K562 (cell line): Measurements from ENCODE around the gene TYW1. TPM values are rescaled to one million over a fixed set of nuclear protein-coding genes. Genes with fewer than 3 reads are reported as not detected.
A peak's percentile ranks its signal among the peaks of the same experiment; 100 is the strongest.
"Not testable (repeated sequence)": the region's sequence is repeated elsewhere in the genome, so short reads cannot be mapped to it uniquely, and the experiment has no call there.

Experiments used
- ATAC-seq: fragments of 200-7000 bp; cut with Tn5 transposase; 3 replicates; pipeline ENCODE4 v1.9.1; 2020; ENCODE audit warnings: moderate library complexity
- BruUV-seq: library from RNA; stranded (reverse); fragments of 400-500 nt; replicated peaks from 2 replicates; lab custom pipeline; 2021; lab: Mats Ljungman, UMichigan
- CTCF ChIA-PET: fragments of 300-600 bp; formaldehyde crosslinking; extraction: SDS; loops from one replicate; lab custom pipeline; 2021; ENCODE audit warnings: low intra/inter-chr PET ratio; lab: Yijun Ruan, JAX
- POLR2A ChIA-PET: fragments of 300-600, 350-650 bp; sonication (Branson Sonifier 250); formaldehyde crosslinking; extraction: SDS; loops from one replicate; lab custom pipeline; 2021; ENCODE audit warnings: antibody characterized with exemption, inconsistent platforms; lab: Yijun Ruan, JAX
- DNase-seq, 4 experiments: peaks; one replicate each; pipeline versions ENCODE4 v3.0.0 to v3.0.0-alpha.2; 2011 to 2018; ENCODE audit warnings: low spot score in 3 of 4, mixed read lengths in 3 of 4; ENCODE audit errors: extremely low read depth in 1 of 4
- FAIRE-seq: peaks from 2 replicates; lab custom pipeline; 2011; peaks lifted over from hg19 to GRCh38; lab: Jason Lieb, UNC
- H2AFZ ChIP-seq: 2 replicates; pipeline ENCODE4 v1.6.0; 2011; ENCODE audit warnings: low read depth, low read length, control low read depth, inconsistent platforms
- H3K27ac ChIP-seq: fragments of 200-600 bp; 3 replicates; pipeline ENCODE4 v1.8.0; 2011; ENCODE audit warnings: low read depth, mild to moderate bottlenecking, control low read depth, inconsistent platforms, low read length, moderate library complexity, mixed read lengths; ENCODE audit errors: extremely low read depth
- H3K27me3 ChIP-seq, 2 experiments: fragments of 300-600 bp in 1 of 2; 2 replicates in 1 of 2; 3 replicates in 1 of 2; pipeline versions ENCODE4 v1.6.0 to v1.8.0; 2011; ENCODE audit warnings: inconsistent platforms in 2 of 2, low read length in 2 of 2, mild to moderate bottlenecking in 1 of 2, mixed read lengths in 1 of 2, moderate library complexity in 1 of 2; ENCODE audit not compliant: control insufficient read depth in 2 of 2, insufficient read depth in 2 of 2
- H3K36me3 ChIP-seq: fragments of 300-600 bp; 3 replicates; pipeline ENCODE4 v1.8.0; 2011; ENCODE audit warnings: mild to moderate bottlenecking, low read length, inconsistent platforms; ENCODE audit not compliant: control insufficient read depth, insufficient read depth
- H3K4me1 ChIP-seq, 2 experiments: fragments of 200-600 bp in 1 of 2; replicated peaks in 1 of 2; 2 replicates in 1 of 2; 3 replicates in 1 of 2; pipeline versions ENCODE4 v1.5.1 to v1.8.0; 2011; ENCODE audit warnings: inconsistent platforms in 2 of 2, low read length in 2 of 2, mild to moderate bottlenecking in 1 of 2, mixed read lengths in 1 of 2, moderate library complexity in 1 of 2; ENCODE audit not compliant: control insufficient read depth in 2 of 2, insufficient read depth in 2 of 2
- H3K4me2 ChIP-seq: 2 replicates; pipeline ENCODE4 v1.6.1; 2011; ENCODE audit warnings: low read length, control low read depth, inconsistent platforms, mixed read lengths; ENCODE audit not compliant: insufficient read depth
- H3K4me3 ChIP-seq: fragments of 200-600 bp; sonication (generic), shearing (Covaris generic); 2 replicates; pipeline ENCODE4 v1.5.1; 2016; ENCODE audit warnings: control low read depth, inconsistent platforms
- H3K79me2 ChIP-seq: fragments of 200-600 bp; 3 replicates; pipeline ENCODE4 v1.8.0; 2011; ENCODE audit warnings: low read length, inconsistent platforms; ENCODE audit not compliant: control insufficient read depth, insufficient read depth
- H3K9ac ChIP-seq, 2 experiments: 2 replicates each; pipeline versions ENCODE4 v1.6.0 to v1.6.1; 2011; ENCODE audit warnings: low read depth in 2 of 2, low read length in 2 of 2, control low read depth in 1 of 2, inconsistent platforms in 1 of 2, mild to moderate bottlenecking in 1 of 2, mixed read lengths in 1 of 2; ENCODE audit not compliant: insufficient read depth in 1 of 2
- H3K9me1 ChIP-seq: one replicate; pipeline ENCODE4 v1.6.0; 2011; ENCODE audit warnings: inconsistent platforms, mild to moderate bottlenecking, low read length, moderate library complexity; ENCODE audit not compliant: control insufficient read depth, insufficient read depth
- H3K9me3 ChIP-seq: replicated peaks from 2 replicates; pipeline ENCODE4 v1.5.1; 2011; ENCODE audit warnings: low read depth, low read length, inconsistent platforms; ENCODE audit not compliant: control insufficient read depth, insufficient read depth
- H4K20me1 ChIP-seq: replicated peaks from 2 replicates; pipeline ENCODE4 v1.6.1; 2011; ENCODE audit warnings: low read length, inconsistent platforms, mixed read lengths; ENCODE audit not compliant: control insufficient read depth, insufficient read depth
- ATF3 ChIP-seq, 2 experiments: fragments of 450-650 bp in 1 of 2; sonication (generic) in 1 of 2; formaldehyde crosslinking in 1 of 2; IDR thresholded peaks in 1 of 2; conservative IDR thresholded peaks in 1 of 2; 2 replicates each; pipeline versions ENCODE4 v1.6.1 to v1.8.1; 2016 to 2023; ENCODE audit warnings: mild to moderate bottlenecking in 2 of 2, moderate library complexity in 2 of 2, inconsistent platforms in 1 of 2, missing genetic modification reagents in 1 of 2
- FOXK2 ChIP-seq, 2 experiments: fragments of 450-650 bp; IDR thresholded peaks in 1 of 2; conservative IDR thresholded peaks in 1 of 2; 2 replicates each; pipeline ENCODE4 v1.6.1; 2016; ENCODE audit warnings: low read depth in 2 of 2, mild to moderate bottlenecking in 1 of 2
- L3MBTL2 ChIP-seq: fragments of 450-650 bp; IDR thresholded peaks from 2 replicates; pipeline ENCODE4 v1.6.1; 2016; ENCODE audit warnings: mild to moderate bottlenecking, moderate library complexity
- REST ChIP-seq, 2 experiments: fragments of 450-650 bp; formaldehyde crosslinking in 1 of 2; IDR thresholded peaks; 2 replicates each; pipeline versions ENCODE4 v1.4.0 to v1.6.1; 2014 to 2020; ENCODE audit warnings: mild to moderate bottlenecking in 2 of 2, borderline replicate concordance in 1 of 2, low read depth in 1 of 2
- WGBS: fragments of 100-300 bp; shearing (Covaris generic); methylation state at CpG from one replicate; pipeline ENCODE4 v1.1.6; 2016; ENCODE audit warnings: low coverage, mixed read lengths; ENCODE audit not compliant: insufficient coverage; ENCODE audit errors: missing lambda C conversion rate; 5-methylcytosine and 5-hydroxymethylcytosine counted together
- in situ Hi-C: fragments of 300-500 bp; cut with MboI; formaldehyde crosslinking; loops from 4 replicates; pipeline ENCODE4 v1.15.0; 2018; ENCODE audit warnings: inconsistent platforms, mixed read lengths
- intact Hi-C: fragments of 100-400 bp; cut with micrococcal nuclease; formaldehyde crosslinking; loops from 2 replicates; pipeline ENCODE4 v1.14.2; 2022
- polyA plus RNA-seq, 8 experiments: library from polyadenylated mRNA; depleted of rRNA in 4 of 8; stranded (reverse) in 5 of 8; unstranded in 3 of 8; fragments of >200 nt; fragmentation: Nextera tagmentation in 2 of 8; fragmentation: Illumina TruSeq in 1 of 8; extraction: Ambion mirVana in 2 of 8; extraction: Trizol in 1 of 8; gene quantifications; 2 replicates each; pipeline versions ENCODE4 v1.2.1 to v1.2.3, GENCODE V29; 2011 to 2014; ENCODE audit warnings: inconsistent platforms in 1 of 8, missing spikeins in 1 of 8
- total RNA-seq, 7 experiments: library from RNA; depleted of rRNA in 6 of 7; stranded (reverse); fragments of >200 nt in 6 of 7; fragmentation: Illumina TruSeq in 2 of 7; extraction: Trizol in 2 of 7; gene quantifications; 2 replicates each; pipeline versions ENCODE4 v1.2.1 to v1.2.3, GENCODE V29; 2011 to 2021; ENCODE audit warnings: low replicate concordance in 1 of 7

Gene TYW1
- total and polyA plus RNA-seq, 9 of the 15 experiments (the other 6 are each of a cell fraction or from before 2014, with no cell fraction given), result 17.4 to 32.0 (median 26.2) TPM

GRCh38 chr7:67114483-67115246 lies 118.0 kb downstream of the TYW1 start (continued):
- peak; percentile 81 for TF ChIP-seq REST (IDR thresholded peaks at IDR 0.05; ENCODE audit: borderline replicate concordance)
- TF ChIP-seq REST (CRISPR knock-in tag; IDR thresholded peaks at IDR 0.05; ENCODE audit: low read depth); ATF3 (CRISPR knock-in tag; conservative IDR thresholded peaks at IDR 0.05): not testable (repeated sequence)
- TF ChIP-seq FOXK2 (conservative IDR thresholded peaks at IDR 0.05 in 1 of 2, IDR thresholded peaks at IDR 0.05 in 1 of 2; ENCODE audit: low read depth in 2 of 2), result peak in 1 of 2 experiments; percentile 31; a peak in 1 of 4 replicates
- TF ChIP-seq ATF3 (IDR thresholded peaks at IDR 0.05), result peak; percentile 73
- TF ChIP-seq L3MBTL2, result peak; percentile 64
- TF ChIP-seq, all 486 proteins: peak for 14; not testable (repeated sequence) for 472

GRCh38 chr7:67120491-67120890 lies 123.9 kb downstream of the TYW1 start:
- H3K4me2 ChIP-seq, DNase-seq, H3K9me3 ChIP-seq, H3K4me3 ChIP-seq, ATAC-seq, H3K27ac ChIP-seq, H3K9ac ChIP-seq, H3K27me3 ChIP-seq, BruUV-seq, H2AFZ ChIP-seq, CTCF ChIA-PET, in situ Hi-C loops, intact Hi-C loops, POLR2A ChIA-PET, H4K20me1 ChIP-seq, H3K9me1 ChIP-seq, FAIRE-seq, H3K4me1 ChIP-seq, H3K79me2 ChIP-seq: not testable (repeated sequence)
- H3K36me3 ChIP-seq, result peaks cover 12% of the 10 kb centered on the region; the same call in 1 of the 3 replicates
- 69% methylated on average over 2 of the region's 2 CpGs for WGBS
